ENCODE results near the gene GRID2.

- no peak for TF ChIP-seq MAX (IDR thresholded peaks at IDR 0.05)
- no peak for TF ChIP-seq CTCF (IDR thresholded peaks at IDR 0.05; ENCODE audit: low read depth, low read length, missing input control)
- TF ChIP-seq REST (IDR thresholded peaks at IDR 0.05) = no peak
- no peak for TF ChIP-seq EGR1 (IDR thresholded peaks at IDR 0.05; ENCODE audit: low read depth in 2 of 2)
- no peak for TF ChIP-seq FOXA1 (IDR thresholded peaks at IDR 0.05)
- no peak for TF ChIP-seq SP1 (IDR thresholded peaks at IDR 0.05)
- no peak for TF ChIP-seq JUND (IDR thresholded peaks at IDR 0.05)
- no peak for TF ChIP-seq HNF4A (conservative IDR thresholded peaks at IDR 0.05)
Measured at GRCh38 chr4:93302310-93302709, 998.5 kb downstream of the GRID2 start.

Measured in liver (tissue), 3 donors.